Erythroblast (primary cell): ENCODE results near the gene SNRNP35.
"Not testable (repeated sequence)": the region's sequence is repeated elsewhere in the genome, so short reads cannot be mapped to it uniquely, and the experiment has no call there.

Experiments
- GATA1 ChIP-seq: IDR thresholded peaks from 2 replicates; pipeline ENCODE4 v1.6.1; 2011; ENCODE audit warnings: low read depth, mild to moderate bottlenecking, control low read depth, low read length, moderate library complexity
- POLR2A ChIP-seq: IDR thresholded peaks from 2 replicates; pipeline ENCODE4 v1.6.1; 2011; ENCODE audit warnings: mild to moderate bottlenecking, low read length

DNA sequence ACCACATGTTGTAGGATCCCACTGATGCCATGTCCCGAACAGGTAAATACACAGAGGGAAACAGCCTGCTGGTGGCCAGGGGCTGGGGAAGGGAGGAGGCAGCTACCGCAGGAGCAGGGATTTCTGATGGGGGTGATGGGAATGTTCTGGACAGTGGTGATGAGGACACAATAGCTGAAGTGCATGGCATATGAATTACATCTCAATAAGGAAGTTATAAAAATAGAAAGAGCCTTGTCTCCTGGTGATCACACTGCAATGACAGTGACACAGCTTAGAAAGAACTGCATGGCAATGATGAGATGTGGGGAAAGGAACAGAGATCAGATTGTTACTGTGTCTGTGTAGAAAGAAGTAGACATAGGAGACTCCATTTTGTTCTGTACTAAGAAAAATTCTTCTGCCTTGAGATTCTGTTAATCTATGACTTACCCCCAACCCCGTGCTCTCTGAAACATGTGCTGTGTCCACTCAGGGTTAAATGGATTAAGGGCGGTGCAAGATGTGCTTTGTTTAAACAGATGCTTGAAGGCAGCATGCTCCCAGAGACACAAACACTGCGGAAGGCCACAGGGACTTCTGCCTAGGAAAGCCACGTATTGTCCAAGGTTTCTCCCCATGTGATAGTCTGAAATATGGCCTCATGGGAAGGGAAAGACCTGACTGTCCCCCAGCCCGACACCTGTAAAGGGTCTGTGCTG is 34.5 kb downstream of the SNRNP35 start:
- not testable (repeated sequence) for TF ChIP-seq POLR2A, GATA1
